Mammary epithelial cell (primary cell): ENCODE results near the gene KMT5B.
"Not testable (repeated sequence)": the region's sequence is repeated elsewhere in the genome, so short reads cannot be mapped to it uniquely, and the experiment has no call there.

Experiments
- CTCF ChIP-seq, 2 donors: IDR thresholded peaks in 1 of 2; conservative IDR thresholded peaks in 1 of 2; 2 replicates each; pipeline ENCODE4 v1.5.1; 2011 to 2012; ENCODE audit warnings: inconsistent platforms in 2 of 2, low read length in 2 of 2, mild to moderate bottlenecking in 2 of 2, control low read depth in 1 of 2, low read depth in 1 of 2; ENCODE audit not compliant: insufficient read depth in 1 of 2; ENCODE audit errors: extremely low read depth in 1 of 2
- EZH2 ChIP-seq: IDR thresholded peaks from 2 replicates; pipeline ENCODE4 v1.6.1; 2012; ENCODE audit warnings: low read length, inconsistent platforms, borderline replicate concordance

- TF ChIP-seq CTCF (conservative IDR thresholded peaks at IDR 0.05 in 1 of 2, IDR thresholded peaks at IDR 0.05 in 1 of 2; ENCODE audit: extremely low read depth in 1 of 2, insufficient read depth in 1 of 2, low read depth in 1 of 2, low read length in 2 of 2); EZH2: not testable (repeated sequence)
Measured at GRCh38 chr11:68243847-68244246, 30.8 kb upstream of the KMT5B start.
